ENCODE results near the gene FAM216A.

FAM216A gene

GRCh38 chr12:110498984-110499706 is 30.5 kb downstream of the FAM216A start:
- no peak overlapping the region for H3K9ac ChIP-seq (ENCODE audit: low read depth, low read length, poor library complexity)
- H3K4me3 ChIP-seq (ENCODE audit: low read length in 2 of 2) = no peak overlapping the region
- H3K27ac ChIP-seq (replicated peaks; ENCODE audit: low read length) = no peak overlapping the region
- H3K4me2 ChIP-seq (ENCODE audit: insufficient read depth, low read length, poor library complexity, severe bottlenecking) = no peak overlapping the region
- H3K4ac ChIP-seq (ENCODE audit: low read length) = no peak overlapping the region
- H3K36me3 ChIP-seq (replicated peaks in 1 of 2; ENCODE audit: control insufficient read depth in 2 of 2, insufficient read depth in 2 of 2, low read length in 2 of 2) = peaks cover 9 to 51% of the 10 kb centered on the region in 2 donors
- WGBS, 2 donors (ENCODE audit: extremely low coverage in 2 of 2, insufficient read length in 2 of 2, insufficient replicate concordance in 1 of 2) = no CpG with 5 or more reads among the region's 4 CpGs
- no peak overlapping the region for H2AFZ ChIP-seq (ENCODE audit: low read length)
- H3K4me1 ChIP-seq (ENCODE audit: control insufficient read depth in 2 of 2, insufficient read depth in 1 of 2, low read depth in 1 of 2, low read length in 2 of 2) = peaks cover 0 to 4% of the 10 kb centered on the region in 2 donors
- no peaks in the 10 kb centered on the region for H3K27me3 ChIP-seq (ENCODE audit: control insufficient read depth in 3 of 3, insufficient read depth in 3 of 3, low read depth in 1 of 3, low read length in 3 of 3)
- H4K91ac ChIP-seq (ENCODE audit: low read depth, low read length, poor library complexity) = no peak overlapping the region
- no peak overlapping the region for H3K23ac ChIP-seq (ENCODE audit: low read depth, low read length, poor library complexity)
- no peak overlapping the region for H2BK12ac ChIP-seq (ENCODE audit: low read length)
- H4K8ac ChIP-seq (ENCODE audit: low read depth, low read length) = no peak overlapping the region
- no peak overlapping the region for H2BK5ac ChIP-seq (ENCODE audit: low read length)
- no peaks in the 10 kb centered on the region for H3K79me1 ChIP-seq (ENCODE audit: low read depth, low read length)
- peaks cover 3 to 4% of the 10 kb centered on the region in 2 donors for H3K9me3 ChIP-seq (replicated peaks in 1 of 2; ENCODE audit: control insufficient read depth in 2 of 2, insufficient read depth in 1 of 2, low read depth in 1 of 2, low read length in 2 of 2)
- no peak for DNase-seq (ENCODE audit: low spot score)
- H2AK5ac ChIP-seq (ENCODE audit: low read depth, low read length) = no peak overlapping the region
- no peak overlapping the region for H3K18ac ChIP-seq (ENCODE audit: low read length)
- H3K14ac ChIP-seq (ENCODE audit: low read length) = no peak overlapping the region
- H2BK15ac ChIP-seq (ENCODE audit: low read length) = no peak overlapping the region
- no peak overlapping the region for H2BK120ac ChIP-seq (ENCODE audit: low read depth, low read length)

DNA sequence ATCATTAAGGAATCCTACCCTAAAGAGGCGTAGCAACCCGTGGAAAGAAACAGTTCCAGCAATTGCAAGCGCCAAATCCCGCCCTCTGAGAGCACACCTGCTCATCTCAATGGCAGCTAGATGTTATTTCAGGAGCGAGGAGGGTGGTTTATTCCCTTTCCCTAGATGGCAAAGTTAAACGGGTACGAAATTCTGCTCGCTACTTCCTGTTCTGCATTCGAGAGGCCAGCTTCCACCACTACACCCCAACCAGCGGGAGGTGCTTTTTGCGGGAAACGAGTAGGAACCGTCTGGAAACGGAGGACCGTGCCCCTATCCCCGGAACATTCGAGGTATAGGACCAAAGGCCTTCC is 32.7 kb downstream of the FAM216A start:
- Histone ChIP-seq H3K36me3 (replicated peaks in 1 of 2; ENCODE audit: control insufficient read depth in 2 of 2, insufficient read depth in 2 of 2, low read length in 2 of 2) (peaks cover 0 to 30% of the 10 kb centered on the region in 2 donors), H3K4me2 (ENCODE audit: insufficient read depth, low read length, poor library complexity, severe bottlenecking) (peak overlapping the region; percentile 45), H3K14ac (ENCODE audit: low read length) (no peak overlapping the region), H4K91ac (ENCODE audit: low read depth, low read length, poor library complexity) (no peak overlapping the region), H2BK5ac (ENCODE audit: low read length) (no peak overlapping the region), H3K4me1 (ENCODE audit: control insufficient read depth in 2 of 2, insufficient read depth in 1 of 2, low read depth in 1 of 2, low read length in 2 of 2) (peaks cover 0 to 4% of the 10 kb centered on the region in 2 donors), H2BK12ac (ENCODE audit: low read length) (no peak overlapping the region), H3K18ac (ENCODE audit: low read length) (no peak overlapping the region), H3K9ac (ENCODE audit: low read depth, low read length, poor library complexity) (peak overlapping the region; percentile 89), H3K23ac (ENCODE audit: low read depth, low read length, poor library complexity) (no peak overlapping the region), H3K4ac (ENCODE audit: low read length) (no peak overlapping the region), H3K9me3 (replicated peaks in 1 of 2; ENCODE audit: control insufficient read depth in 2 of 2, insufficient read depth in 1 of 2, low read depth in 1 of 2, low read length in 2 of 2) (peaks cover 3 to 4% of the 10 kb centered on the region in 2 donors), H3K27me3 (ENCODE audit: control insufficient read depth in 3 of 3, insufficient read depth in 3 of 3, low read depth in 1 of 3, low read length in 3 of 3) (no peaks in the 10 kb centered on the region), H2AFZ (ENCODE audit: low read length) (peak overlapping the region; percentile 86), H2BK120ac (ENCODE audit: low read depth, low read length) (no peak overlapping the region), H2BK15ac (ENCODE audit: low read length) (no peak overlapping the region), H3K27ac (replicated peaks; ENCODE audit: low read length) (no peak overlapping the region), H3K4me3 (ENCODE audit: low read length in 2 of 2) (peak overlapping the region; percentile 86 to 96), H4K8ac (ENCODE audit: low read depth, low read length) (no peak overlapping the region), H2AK5ac (ENCODE audit: low read depth, low read length) (no peak overlapping the region), H3K79me1 (ENCODE audit: low read depth, low read length) (no peaks in the 10 kb centered on the region)
- WGBS, 2 donors (ENCODE audit: extremely low coverage in 2 of 2, insufficient read length in 2 of 2, insufficient replicate concordance in 1 of 2) = no CpG with 5 or more reads among the region's 17 CpGs
- peak; percentile 2 for DNase-seq (ENCODE audit: low spot score)

- peak within 1 kb of the TSS; percentile 86 for H2AFZ ChIP-seq (ENCODE audit: low read length)
- H3K18ac ChIP-seq (ENCODE audit: low read length) = peak within 1 kb of the TSS; percentile 90
- H3K27ac ChIP-seq (replicated peaks; ENCODE audit: low read length) = no peak within 1 kb of the TSS
Measured at GRCh38 chr12:110501752-110502738, 33.4 kb downstream of the FAM216A start, which contains the start of the genes RAD9B and VPS29. TSS of gene RAD9B (plus strand) at chr12:110502331. CDS start at chr12:110502338, 7 bp downstream. TSS of gene VPS29 (minus strand) at chr12:110502111. CDS start at chr12:110502051, 60 bp downstream.

More at GRCh38 chr12:110501752-110502738, 33.4 kb downstream of the FAM216A start, which contains the start of the genes RAD9B and VPS29:
- peak; percentile 94 for DNase-seq (ENCODE audit: low spot score)
- H4K8ac ChIP-seq (ENCODE audit: low read depth, low read length) = peak within 1 kb of the TSS; percentile 53
- peak within 1 kb of the TSS; percentile 24 for H2AK5ac ChIP-seq (ENCODE audit: low read depth, low read length)
- peaks cover 0 to 4% of the 10 kb centered on the region in 2 donors for H3K4me1 ChIP-seq (ENCODE audit: control insufficient read depth in 2 of 2, insufficient read depth in 1 of 2, low read depth in 1 of 2, low read length in 2 of 2)
- WGBS, 2 donors (ENCODE audit: extremely low coverage in 2 of 2, insufficient read length in 2 of 2, insufficient replicate concordance in 1 of 2) = no CpG with 5 or more reads among the region's 61 CpGs
- no peak within 1 kb of the TSS for H2BK12ac ChIP-seq (ENCODE audit: low read length)
- peak within 1 kb of the TSS; percentile 89 for H3K9ac ChIP-seq (ENCODE audit: low read depth, low read length, poor library complexity)
- H3K9me3 ChIP-seq (replicated peaks in 1 of 2; ENCODE audit: control insufficient read depth in 2 of 2, insufficient read depth in 1 of 2, low read depth in 1 of 2, low read length in 2 of 2) = peaks cover 3 to 4% of the 10 kb centered on the region in 2 donors
- H2BK120ac ChIP-seq (ENCODE audit: low read depth, low read length) = no peak within 1 kb of the TSS
- H2BK5ac ChIP-seq (ENCODE audit: low read length) = no peak within 1 kb of the TSS
- peak within 1 kb of the TSS; percentile 86 to 96 for H3K4me3 ChIP-seq (ENCODE audit: low read length in 2 of 2)
- H3K4ac ChIP-seq (ENCODE audit: low read length) = no peak within 1 kb of the TSS
- peak within 1 kb of the TSS; percentile 74 for H2BK15ac ChIP-seq (ENCODE audit: low read length)
- peak within 1 kb of the TSS; percentile 57 for H3K23ac ChIP-seq (ENCODE audit: low read depth, low read length, poor library complexity)
- H4K91ac ChIP-seq (ENCODE audit: low read depth, low read length, poor library complexity) = no peak within 1 kb of the TSS
- no peaks in the 10 kb centered on the region for H3K79me1 ChIP-seq (ENCODE audit: low read depth, low read length)
- peak within 1 kb of the TSS; percentile 45 for H3K4me2 ChIP-seq (ENCODE audit: insufficient read depth, low read length, poor library complexity, severe bottlenecking)
- no peak within 1 kb of the TSS for H3K14ac ChIP-seq (ENCODE audit: low read length)
- peaks cover 0 to 25% of the 10 kb centered on the region in 2 donors for H3K36me3 ChIP-seq (replicated peaks in 1 of 2; ENCODE audit: control insufficient read depth in 2 of 2, insufficient read depth in 2 of 2, low read length in 2 of 2)
- no peaks in the 10 kb centered on the region for H3K27me3 ChIP-seq (ENCODE audit: control insufficient read depth in 3 of 3, insufficient read depth in 3 of 3, low read depth in 1 of 3, low read length in 3 of 3)

All from neuronal stem cell (in vitro differentiated cells).